ENCODE results near the gene ACACA.

The ACACA gene

GRCh38 chr17:37107406-37108083 is 299.1 kb downstream of the ACACA start:
- no peak overlapping the region for H3K4me3 ChIP-seq
- DNase-seq = no peak
- TF ChIP-seq CTCF (IDR thresholded peaks at IDR 0.05) = no peak
- H3K4me1 ChIP-seq = peaks cover 0 to 8% (median 0%) of the 10 kb centered on the region in 4 donors
- H3K27me3 ChIP-seq = no peaks in the 10 kb centered on the region
- intact Hi-C loops (cut with DNase I; ENCODE audit: low total_unique reads) = no loop called here
- no peak overlapping the region for H3K27ac ChIP-seq
- H3K36me3 ChIP-seq = peaks cover 12 to 55% (median 24%) of the 10 kb centered on the region in 3 donors
- no peaks in the 10 kb centered on the region for H3K9me3 ChIP-seq

GRCh38 chr17:37106049-37106448 is 300.6 kb downstream of the ACACA start:
- no peak for TF ChIP-seq CTCF (IDR thresholded peaks at IDR 0.05)
- H3K36me3 ChIP-seq = peaks cover 12 to 53% (median 16%) of the 10 kb centered on the region in 3 donors
- H3K9me3 ChIP-seq = no peaks in the 10 kb centered on the region
- H3K27ac ChIP-seq = no peak overlapping the region
- DNase-seq = no peak
- H3K27me3 ChIP-seq = no peaks in the 10 kb centered on the region
- H3K4me1 ChIP-seq = peaks cover 0 to 8% (median 0%) of the 10 kb centered on the region in 4 donors
- intact Hi-C loops (cut with DNase I; ENCODE audit: low total_unique reads) = no loop called here
- no peak overlapping the region for H3K4me3 ChIP-seq

- Histone ChIP-seq H3K9me3 (no peaks in the 10 kb centered on the region), H3K27ac (no peak overlapping the region), H3K36me3 (peaks cover 5 to 40% (median 6%) of the 10 kb centered on the region in 3 donors), H3K4me3 (no peak overlapping the region), H3K4me1 (peaks cover 0 to 8% (median 0%) of the 10 kb centered on the region in 4 donors), H3K27me3 (no peaks in the 10 kb centered on the region)
- no peak for TF ChIP-seq CTCF (IDR thresholded peaks at IDR 0.05)
- no peak for DNase-seq
- intact Hi-C loops (cut with DNase I; ENCODE audit: low total_unique reads) = no loop called here
These were observed 303.4 kb downstream of the ACACA start for GRCh38 chr17:37103231-37103630.

- TF ChIP-seq CTCF (IDR thresholded peaks at IDR 0.05) = no peak
- no peak overlapping the region for H3K27ac ChIP-seq
- no peaks in the 10 kb centered on the region for H3K27me3 ChIP-seq
- H3K4me3 ChIP-seq = no peak overlapping the region
- intact Hi-C loops (cut with DNase I; ENCODE audit: low total_unique reads) = no loop called here
- no peaks in the 10 kb centered on the region for H3K9me3 ChIP-seq
- no peak for DNase-seq
- peaks cover 20 to 59% (median 23%) of the 10 kb centered on the region in 3 donors for H3K36me3 ChIP-seq
- H3K4me1 ChIP-seq = no peaks in the 10 kb centered on the region
These were observed 305.3 kb downstream of the ACACA start for GRCh38 chr17:37101306-37101705.

DNA sequence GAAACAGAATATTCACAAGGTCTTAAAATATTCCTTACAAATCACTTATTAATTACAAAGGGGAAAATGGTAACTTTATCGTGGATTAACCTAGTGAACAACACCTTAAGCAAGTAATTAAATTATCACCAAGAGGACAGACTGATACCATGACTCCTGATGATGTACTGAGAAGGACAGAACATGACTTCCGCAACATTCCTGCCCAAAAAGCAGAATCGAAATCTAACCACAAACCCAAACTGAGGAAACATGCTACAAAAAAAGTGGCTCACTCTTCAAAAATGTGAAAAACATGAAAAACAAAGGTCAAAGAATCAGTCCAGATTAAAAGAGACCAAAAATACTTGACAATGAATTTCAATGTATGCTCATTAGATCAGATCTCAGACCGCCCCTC is 306.4 kb downstream of the ACACA start:
- no peaks in the 10 kb centered on the region for H3K4me1 ChIP-seq
- no peak overlapping the region for H3K4me3 ChIP-seq
- H3K9me3 ChIP-seq = no peaks in the 10 kb centered on the region
- intact Hi-C loops (cut with DNase I; ENCODE audit: low total_unique reads) = no loop called here
- DNase-seq = no peak
- TF ChIP-seq CTCF (IDR thresholded peaks at IDR 0.05) = no peak
- peaks cover 31 to 70% (median 33%) of the 10 kb centered on the region in 3 donors for H3K36me3 ChIP-seq
- H3K27me3 ChIP-seq = no peaks in the 10 kb centered on the region
- no peak overlapping the region for H3K27ac ChIP-seq
